K562 (cell line): ENCODE measurements around the gene CHD5. TPM values are rescaled to one million over a fixed set of nuclear protein-coding genes. Genes with fewer than 3 reads are reported as not detected.

Experiments
- ATAC-seq: fragments of 200-7000 bp; cut with Tn5 transposase; 3 replicates; pipeline ENCODE4 v1.9.1; 2020; ENCODE audit warnings: moderate library complexity
- BruUV-seq: library from RNA; stranded (reverse); fragments of 400-500 nt; replicated peaks from 2 replicates; lab custom pipeline; 2021; lab: Mats Ljungman, UMichigan
- CTCF ChIA-PET: fragments of 300-600 bp; formaldehyde crosslinking; extraction: SDS; loops from one replicate; lab custom pipeline; 2021; ENCODE audit warnings: low intra/inter-chr PET ratio; lab: Yijun Ruan, JAX
- POLR2A ChIA-PET: fragments of 300-600, 350-650 bp; sonication (Branson Sonifier 250); formaldehyde crosslinking; extraction: SDS; loops from one replicate; lab custom pipeline; 2021; ENCODE audit warnings: antibody characterized with exemption, inconsistent platforms; lab: Yijun Ruan, JAX
- DNase-seq, 4 experiments: peaks; one replicate each; pipeline versions ENCODE4 v3.0.0 to v3.0.0-alpha.2; 2011 to 2018; ENCODE audit warnings: low spot score in 3 of 4, mixed read lengths in 3 of 4; ENCODE audit errors: extremely low read depth in 1 of 4
- FAIRE-seq: peaks from 2 replicates; lab custom pipeline; 2011; peaks lifted over from hg19 to GRCh38; lab: Jason Lieb, UNC
- H2AFZ ChIP-seq: 2 replicates; pipeline ENCODE4 v1.6.0; 2011; ENCODE audit warnings: low read depth, low read length, control low read depth, inconsistent platforms
- H3K27ac ChIP-seq: fragments of 200-600 bp; 3 replicates; pipeline ENCODE4 v1.8.0; 2011; ENCODE audit warnings: low read depth, mild to moderate bottlenecking, control low read depth, inconsistent platforms, low read length, moderate library complexity, mixed read lengths; ENCODE audit errors: extremely low read depth
- H3K27me3 ChIP-seq, 2 experiments: fragments of 300-600 bp in 1 of 2; 2 replicates in 1 of 2; 3 replicates in 1 of 2; pipeline versions ENCODE4 v1.6.0 to v1.8.0; 2011; ENCODE audit warnings: inconsistent platforms in 2 of 2, low read length in 2 of 2, mild to moderate bottlenecking in 1 of 2, mixed read lengths in 1 of 2, moderate library complexity in 1 of 2; ENCODE audit not compliant: control insufficient read depth in 2 of 2, insufficient read depth in 2 of 2
- H3K36me3 ChIP-seq: fragments of 300-600 bp; 3 replicates; pipeline ENCODE4 v1.8.0; 2011; ENCODE audit warnings: mild to moderate bottlenecking, low read length, inconsistent platforms; ENCODE audit not compliant: control insufficient read depth, insufficient read depth
- H3K4me1 ChIP-seq, 2 experiments: fragments of 200-600 bp in 1 of 2; replicated peaks in 1 of 2; 2 replicates in 1 of 2; 3 replicates in 1 of 2; pipeline versions ENCODE4 v1.5.1 to v1.8.0; 2011; ENCODE audit warnings: inconsistent platforms in 2 of 2, low read length in 2 of 2, mild to moderate bottlenecking in 1 of 2, mixed read lengths in 1 of 2, moderate library complexity in 1 of 2; ENCODE audit not compliant: control insufficient read depth in 2 of 2, insufficient read depth in 2 of 2
- H3K4me2 ChIP-seq: 2 replicates; pipeline ENCODE4 v1.6.1; 2011; ENCODE audit warnings: low read length, control low read depth, inconsistent platforms, mixed read lengths; ENCODE audit not compliant: insufficient read depth
- H3K4me3 ChIP-seq: fragments of 200-600 bp; sonication (generic), shearing (Covaris generic); 2 replicates; pipeline ENCODE4 v1.5.1; 2016; ENCODE audit warnings: control low read depth, inconsistent platforms
- H3K79me2 ChIP-seq: fragments of 200-600 bp; 3 replicates; pipeline ENCODE4 v1.8.0; 2011; ENCODE audit warnings: low read length, inconsistent platforms; ENCODE audit not compliant: control insufficient read depth, insufficient read depth
- H3K9ac ChIP-seq, 2 experiments: 2 replicates each; pipeline versions ENCODE4 v1.6.0 to v1.6.1; 2011; ENCODE audit warnings: low read depth in 2 of 2, low read length in 2 of 2, control low read depth in 1 of 2, inconsistent platforms in 1 of 2, mild to moderate bottlenecking in 1 of 2, mixed read lengths in 1 of 2; ENCODE audit not compliant: insufficient read depth in 1 of 2
- H3K9me1 ChIP-seq: one replicate; pipeline ENCODE4 v1.6.0; 2011; ENCODE audit warnings: inconsistent platforms, mild to moderate bottlenecking, low read length, moderate library complexity; ENCODE audit not compliant: control insufficient read depth, insufficient read depth
- H3K9me3 ChIP-seq: replicated peaks from 2 replicates; pipeline ENCODE4 v1.5.1; 2011; ENCODE audit warnings: low read depth, low read length, inconsistent platforms; ENCODE audit not compliant: control insufficient read depth, insufficient read depth
- H4K20me1 ChIP-seq: replicated peaks from 2 replicates; pipeline ENCODE4 v1.6.1; 2011; ENCODE audit warnings: low read length, inconsistent platforms, mixed read lengths; ENCODE audit not compliant: control insufficient read depth, insufficient read depth
- MAFK ChIP-seq: IDR thresholded peaks from 2 replicates; pipeline ENCODE4 v1.6.1; 2011; ENCODE audit warnings: low read length, improper control_type of control experiment
- PPARD ChIP-seq: fragments of 250-450 bp; sonication (Bioruptor Pico); IDR thresholded peaks from 2 replicates; pipeline ENCODE4 v1.8.0; 2022; ENCODE audit warnings: inconsistent platforms, mild to moderate bottlenecking, moderate library complexity
- PRMT5 ChIP-seq: sonication (generic); formaldehyde crosslinking; IDR thresholded peaks from 2 replicates; pipeline ENCODE4 v1.5.0; 2020; ENCODE audit warnings: missing genetic modification reagents
- RAD21 ChIP-seq, 2 experiments: fragments of 250-450 bp in 1 of 2; fragments of 450-650 bp in 1 of 2; sonication (Bioruptor Pico) in 1 of 2; formaldehyde crosslinking in 1 of 2; IDR thresholded peaks in 1 of 2; conservative IDR thresholded peaks in 1 of 2; 2 replicates each; pipeline versions ENCODE4 v1.4.0 to v1.8.0; 2020 to 2022; ENCODE audit warnings: mild to moderate bottlenecking in 2 of 2, moderate library complexity in 1 of 2
- TBP ChIP-seq: optimal IDR thresholded peaks from 2 replicates; pipeline ENCODE3; 2011; ENCODE audit warnings: low read depth, low read length, improper control_type of control experiment
- ZNF12 ChIP-seq: sonication (generic); formaldehyde crosslinking; IDR thresholded peaks from 2 replicates; pipeline ENCODE4 v1.4.0; 2020; ENCODE audit warnings: mild to moderate bottlenecking, missing genetic modification reagents
- ZNF316 ChIP-seq: fragments of 450-650 bp; IDR thresholded peaks from 2 replicates; pipeline ENCODE4 v1.6.1; 2016
- WGBS: fragments of 100-300 bp; shearing (Covaris generic); methylation state at CpG from one replicate; pipeline ENCODE4 v1.1.6; 2016; ENCODE audit warnings: low coverage, mixed read lengths; ENCODE audit not compliant: insufficient coverage; ENCODE audit errors: missing lambda C conversion rate; 5-methylcytosine and 5-hydroxymethylcytosine counted together
- in situ Hi-C: fragments of 300-500 bp; cut with MboI; formaldehyde crosslinking; loops from 4 replicates; pipeline ENCODE4 v1.15.0; 2018; ENCODE audit warnings: inconsistent platforms, mixed read lengths
- intact Hi-C: fragments of 100-400 bp; cut with micrococcal nuclease; formaldehyde crosslinking; loops from 2 replicates; pipeline ENCODE4 v1.14.2; 2022
- polyA plus RNA-seq, 8 experiments: library from polyadenylated mRNA; depleted of rRNA in 4 of 8; stranded (reverse) in 5 of 8; unstranded in 3 of 8; fragments of >200 nt; fragmentation: Nextera tagmentation in 2 of 8; fragmentation: Illumina TruSeq in 1 of 8; extraction: Ambion mirVana in 2 of 8; extraction: Trizol in 1 of 8; gene quantifications; 2 replicates each; pipeline versions ENCODE4 v1.2.1 to v1.2.3, GENCODE V29; 2011 to 2014; ENCODE audit warnings: inconsistent platforms in 1 of 8, missing spikeins in 1 of 8
- total RNA-seq, 7 experiments: library from RNA; depleted of rRNA in 6 of 7; stranded (reverse); fragments of >200 nt in 6 of 7; fragmentation: Illumina TruSeq in 2 of 7; extraction: Trizol in 2 of 7; gene quantifications; 2 replicates each; pipeline versions ENCODE4 v1.2.1 to v1.2.3, GENCODE V29; 2011 to 2021; ENCODE audit warnings: low replicate concordance in 1 of 7
- TF ChIP-seq, protein P1 (sequence below): IDR thresholded peaks from 3 replicates; pipeline ENCODE4 v1.6.1; 2011; ENCODE audit warnings: borderline replicate concordance, mild to moderate bottlenecking, moderate library complexity; ENCODE audit not compliant: insufficient read length; ENCODE audit errors: extremely low read depth
- TF ChIP-seq, protein P2 (sequence below), 2 experiments: fragments of 450-650 bp; formaldehyde crosslinking in 1 of 2; IDR thresholded peaks; 2 replicates each; pipeline versions ENCODE4 v1.4.0 to v1.6.1; 2014 to 2020; ENCODE audit warnings: mild to moderate bottlenecking in 2 of 2, borderline replicate concordance in 1 of 2, low read depth in 1 of 2

Gene CHD5
- total and polyA plus RNA-seq, 9 of the 15 experiments (the other 6 are each of a cell fraction or from before 2014, with no cell fraction given) = 0.03 to 0.52 (median 0.11) TPM; not detected in 2

- Histone ChIP-seq H4K20me1 (peaks cover 12% of the 10 kb centered on the region; the same call in 1 of the 2 replicates), H3K9me3 (no peaks in the 10 kb centered on the region), H3K27me3 (peaks cover 13 to 58% of the 10 kb centered on the region in 2 experiments; a peak in 4 of 5 replicates), H3K27ac (no peak overlapping the region), H3K9me1 (no peaks in the 10 kb centered on the region), H3K4me2 (no peak overlapping the region), H2AFZ (peak overlapping the region; percentile 14; the same call in 1 of the 2 replicates), H3K4me3 (no peak overlapping the region), H3K36me3 (no peaks in the 10 kb centered on the region), H3K79me2 (no peaks in the 10 kb centered on the region), H3K4me1 (peaks cover 0 to 29% of the 10 kb centered on the region in 2 experiments; a peak in 2 of 5 replicates), H3K9ac (no peak overlapping the region)
- no TSS peak for BruUV-seq
- in situ Hi-C loops = no loop called here
- no peak for ATAC-seq
- DNase-seq = no peak
- intact Hi-C loops = no loop called here
- FAIRE-seq = no peak
- WGBS = 3% methylated on average over 12 of the region's 12 CpGs
- CTCF ChIA-PET = interaction anchor here (0.7 kb wide), 1 partner anchor 136 kb away, joined by 3 read pairs; no protein-coding TSS in a partner anchor
- POLR2A ChIA-PET = interaction anchor here (0.6 to 1.0 kb wide), 3 partner anchors 11 to 256 kb away, joined by 3 to 4 read pairs (median 3); no protein-coding TSS in a partner anchor
- TF ChIP-seq MAFK (peak; percentile 68), PRMT5 (no peak), ZNF316 (peak; percentile 80), ZNF12 (CRISPR knock-in tag) (no peak), PPARD (no peak), TBP (no peak), RAD21 (CRISPR knock-in tag; conservative IDR thresholded peaks at IDR 0.05 in 1 of 2, IDR thresholded peaks at IDR 0.05 in 1 of 2) (0 out of 4 replicates have a peak, but pooled peaks of 1 of the 2 experiments have one; percentile 4)
- TF ChIP-seq, protein P1, sequence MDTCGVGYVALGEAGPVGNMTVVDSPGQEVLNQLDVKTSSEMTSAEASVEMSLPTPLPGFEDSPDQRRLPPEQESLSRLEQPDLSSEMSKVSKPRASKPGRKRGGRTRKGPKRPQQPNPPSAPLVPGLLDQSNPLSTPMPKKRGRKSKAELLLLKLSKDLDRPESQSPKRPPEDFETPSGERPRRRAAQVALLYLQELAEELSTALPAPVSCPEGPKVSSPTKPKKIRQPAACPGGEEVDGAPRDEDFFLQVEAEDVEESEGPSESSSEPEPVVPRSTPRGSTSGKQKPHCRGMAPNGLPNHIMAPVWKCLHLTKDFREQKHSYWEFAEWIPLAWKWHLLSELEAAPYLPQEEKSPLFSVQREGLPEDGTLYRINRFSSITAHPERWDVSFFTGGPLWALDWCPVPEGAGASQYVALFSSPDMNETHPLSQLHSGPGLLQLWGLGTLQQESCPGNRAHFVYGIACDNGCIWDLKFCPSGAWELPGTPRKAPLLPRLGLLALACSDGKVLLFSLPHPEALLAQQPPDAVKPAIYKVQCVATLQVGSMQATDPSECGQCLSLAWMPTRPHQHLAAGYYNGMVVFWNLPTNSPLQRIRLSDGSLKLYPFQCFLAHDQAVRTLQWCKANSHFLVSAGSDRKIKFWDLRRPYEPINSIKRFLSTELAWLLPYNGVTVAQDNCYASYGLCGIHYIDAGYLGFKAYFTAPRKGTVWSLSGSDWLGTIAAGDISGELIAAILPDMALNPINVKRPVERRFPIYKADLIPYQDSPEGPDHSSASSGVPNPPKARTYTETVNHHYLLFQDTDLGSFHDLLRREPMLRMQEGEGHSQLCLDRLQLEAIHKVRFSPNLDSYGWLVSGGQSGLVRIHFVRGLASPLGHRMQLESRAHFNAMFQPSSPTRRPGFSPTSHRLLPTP = no peak
- TF ChIP-seq, protein P2, sequence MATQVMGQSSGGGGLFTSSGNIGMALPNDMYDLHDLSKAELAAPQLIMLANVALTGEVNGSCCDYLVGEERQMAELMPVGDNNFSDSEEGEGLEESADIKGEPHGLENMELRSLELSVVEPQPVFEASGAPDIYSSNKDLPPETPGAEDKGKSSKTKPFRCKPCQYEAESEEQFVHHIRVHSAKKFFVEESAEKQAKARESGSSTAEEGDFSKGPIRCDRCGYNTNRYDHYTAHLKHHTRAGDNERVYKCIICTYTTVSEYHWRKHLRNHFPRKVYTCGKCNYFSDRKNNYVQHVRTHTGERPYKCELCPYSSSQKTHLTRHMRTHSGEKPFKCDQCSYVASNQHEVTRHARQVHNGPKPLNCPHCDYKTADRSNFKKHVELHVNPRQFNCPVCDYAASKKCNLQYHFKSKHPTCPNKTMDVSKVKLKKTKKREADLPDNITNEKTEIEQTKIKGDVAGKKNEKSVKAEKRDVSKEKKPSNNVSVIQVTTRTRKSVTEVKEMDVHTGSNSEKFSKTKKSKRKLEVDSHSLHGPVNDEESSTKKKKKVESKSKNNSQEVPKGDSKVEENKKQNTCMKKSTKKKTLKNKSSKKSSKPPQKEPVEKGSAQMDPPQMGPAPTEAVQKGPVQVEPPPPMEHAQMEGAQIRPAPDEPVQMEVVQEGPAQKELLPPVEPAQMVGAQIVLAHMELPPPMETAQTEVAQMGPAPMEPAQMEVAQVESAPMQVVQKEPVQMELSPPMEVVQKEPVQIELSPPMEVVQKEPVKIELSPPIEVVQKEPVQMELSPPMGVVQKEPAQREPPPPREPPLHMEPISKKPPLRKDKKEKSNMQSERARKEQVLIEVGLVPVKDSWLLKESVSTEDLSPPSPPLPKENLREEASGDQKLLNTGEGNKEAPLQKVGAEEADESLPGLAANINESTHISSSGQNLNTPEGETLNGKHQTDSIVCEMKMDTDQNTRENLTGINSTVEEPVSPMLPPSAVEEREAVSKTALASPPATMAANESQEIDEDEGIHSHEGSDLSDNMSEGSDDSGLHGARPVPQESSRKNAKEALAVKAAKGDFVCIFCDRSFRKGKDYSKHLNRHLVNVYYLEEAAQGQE (IDR thresholded peaks at IDR 0.05; ENCODE audit: borderline replicate concordance) = 0 out of 2 replicates have a peak, but pooled peaks have one; percentile 10
- TF ChIP-seq, protein P2 (CRISPR knock-in tag; IDR thresholded peaks at IDR 0.05; ENCODE audit: low read depth) = no peak
These were observed 74.9 kb downstream of the CHD5 start for GRCh38 chr1:6105218-6105679.
